ENCODE measurements around the gene RAPGEF2. TPM values are rescaled to one million over a fixed set of nuclear protein-coding genes. Genes with fewer than 3 reads are reported as not detected.

The RAPGEF2 gene
- total RNA-seq, 1 experiment from 2014 or later, result 17.6 TPM

DNA sequence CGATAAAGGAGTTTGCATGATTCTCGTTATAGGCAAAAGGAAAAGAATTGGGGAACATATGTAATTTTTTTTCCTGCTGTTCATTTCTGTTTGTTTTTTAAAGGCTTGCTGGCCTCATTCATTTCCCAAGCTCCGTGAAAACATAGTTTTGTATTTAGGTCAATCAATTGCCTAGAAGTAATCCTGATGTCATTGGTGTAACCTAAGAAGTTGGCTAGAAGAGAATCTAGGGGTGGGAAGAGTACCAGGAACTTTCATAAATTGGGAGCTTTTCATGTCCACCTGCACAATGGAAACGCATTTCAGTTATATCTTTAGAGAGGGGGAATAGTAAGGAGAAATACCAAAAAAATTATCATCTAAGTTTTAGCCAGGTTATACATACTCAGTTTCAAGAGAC, 3.8 kb downstream of the RAPGEF2 start:
- H3K27me3 ChIP-seq (ENCODE audit: control insufficient read depth, insufficient read depth, low read length), result no peaks in the 10 kb centered on the region
- ChIA-PET CTCF (no interaction called here), POLR2A (interaction anchor here (0.7 kb wide), 1 partner anchor 63 kb away, joined by 4 read pairs; no protein-coding TSS in a partner anchor)
- H3K4me3 ChIP-seq (ENCODE audit: low read depth in 2 of 2, low read length in 2 of 2), result no peak overlapping the region
- H3K9me3 ChIP-seq (ENCODE audit: control insufficient read depth, insufficient read depth, low read depth, low read length), result no peaks in the 10 kb centered on the region
- no TSS peak for BruUV-seq (replicated peaks)
- intact Hi-C loops (cut with micrococcal nuclease; ENCODE audit: unreplicated experiment) (loop anchor here (10.0 kb wide), 2 partner anchors 68 to 232 kb away; no protein-coding TSS in a partner anchor), in situ Hi-C loops (cut with HindIII; ENCODE audit: low pct_unique_long_range_greater_than_20kb, low sequenced_read_pairs) (no loop called here)
- H3K36me3 ChIP-seq (ENCODE audit: control insufficient read depth, insufficient read depth, low read length), result no peaks in the 10 kb centered on the region; the same call in 1 of the 2 replicates
- no peak for DNase-seq (ENCODE audit: low read depth, low spot score)
- no peak for ATAC-seq
- TF ChIP-seq TCF7L2 (IDR thresholded peaks at IDR 0.05; ENCODE audit: low read depth, low read length) (no peak), POLR2AphosphoS5 (IDR thresholded peaks at IDR 0.05; ENCODE audit: low read depth, low read length) (no peak), SIN3A (IDR thresholded peaks at IDR 0.05; ENCODE audit: borderline replicate concordance, insufficient read depth, low read depth, low read length) (no peak)
- TF ChIP-seq, protein P1, sequence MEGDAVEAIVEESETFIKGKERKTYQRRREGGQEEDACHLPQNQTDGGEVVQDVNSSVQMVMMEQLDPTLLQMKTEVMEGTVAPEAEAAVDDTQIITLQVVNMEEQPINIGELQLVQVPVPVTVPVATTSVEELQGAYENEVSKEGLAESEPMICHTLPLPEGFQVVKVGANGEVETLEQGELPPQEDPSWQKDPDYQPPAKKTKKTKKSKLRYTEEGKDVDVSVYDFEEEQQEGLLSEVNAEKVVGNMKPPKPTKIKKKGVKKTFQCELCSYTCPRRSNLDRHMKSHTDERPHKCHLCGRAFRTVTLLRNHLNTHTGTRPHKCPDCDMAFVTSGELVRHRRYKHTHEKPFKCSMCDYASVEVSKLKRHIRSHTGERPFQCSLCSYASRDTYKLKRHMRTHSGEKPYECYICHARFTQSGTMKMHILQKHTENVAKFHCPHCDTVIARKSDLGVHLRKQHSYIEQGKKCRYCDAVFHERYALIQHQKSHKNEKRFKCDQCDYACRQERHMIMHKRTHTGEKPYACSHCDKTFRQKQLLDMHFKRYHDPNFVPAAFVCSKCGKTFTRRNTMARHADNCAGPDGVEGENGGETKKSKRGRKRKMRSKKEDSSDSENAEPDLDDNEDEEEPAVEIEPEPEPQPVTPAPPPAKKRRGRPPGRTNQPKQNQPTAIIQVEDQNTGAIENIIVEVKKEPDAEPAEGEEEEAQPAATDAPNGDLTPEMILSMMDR (IDR thresholded peaks at IDR 0.05), result no peak
- TF ChIP-seq, protein P2, sequence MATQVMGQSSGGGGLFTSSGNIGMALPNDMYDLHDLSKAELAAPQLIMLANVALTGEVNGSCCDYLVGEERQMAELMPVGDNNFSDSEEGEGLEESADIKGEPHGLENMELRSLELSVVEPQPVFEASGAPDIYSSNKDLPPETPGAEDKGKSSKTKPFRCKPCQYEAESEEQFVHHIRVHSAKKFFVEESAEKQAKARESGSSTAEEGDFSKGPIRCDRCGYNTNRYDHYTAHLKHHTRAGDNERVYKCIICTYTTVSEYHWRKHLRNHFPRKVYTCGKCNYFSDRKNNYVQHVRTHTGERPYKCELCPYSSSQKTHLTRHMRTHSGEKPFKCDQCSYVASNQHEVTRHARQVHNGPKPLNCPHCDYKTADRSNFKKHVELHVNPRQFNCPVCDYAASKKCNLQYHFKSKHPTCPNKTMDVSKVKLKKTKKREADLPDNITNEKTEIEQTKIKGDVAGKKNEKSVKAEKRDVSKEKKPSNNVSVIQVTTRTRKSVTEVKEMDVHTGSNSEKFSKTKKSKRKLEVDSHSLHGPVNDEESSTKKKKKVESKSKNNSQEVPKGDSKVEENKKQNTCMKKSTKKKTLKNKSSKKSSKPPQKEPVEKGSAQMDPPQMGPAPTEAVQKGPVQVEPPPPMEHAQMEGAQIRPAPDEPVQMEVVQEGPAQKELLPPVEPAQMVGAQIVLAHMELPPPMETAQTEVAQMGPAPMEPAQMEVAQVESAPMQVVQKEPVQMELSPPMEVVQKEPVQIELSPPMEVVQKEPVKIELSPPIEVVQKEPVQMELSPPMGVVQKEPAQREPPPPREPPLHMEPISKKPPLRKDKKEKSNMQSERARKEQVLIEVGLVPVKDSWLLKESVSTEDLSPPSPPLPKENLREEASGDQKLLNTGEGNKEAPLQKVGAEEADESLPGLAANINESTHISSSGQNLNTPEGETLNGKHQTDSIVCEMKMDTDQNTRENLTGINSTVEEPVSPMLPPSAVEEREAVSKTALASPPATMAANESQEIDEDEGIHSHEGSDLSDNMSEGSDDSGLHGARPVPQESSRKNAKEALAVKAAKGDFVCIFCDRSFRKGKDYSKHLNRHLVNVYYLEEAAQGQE (IDR thresholded peaks at IDR 0.05; ENCODE audit: insufficient read depth in 1 of 2, low read depth in 2 of 2, low read length in 1 of 2), result no peak
- peaks cover 14% of the 10 kb centered on the region for H3K4me1 ChIP-seq (ENCODE audit: control insufficient read depth, insufficient read depth, low read length)
- H3K27ac ChIP-seq (ENCODE audit: low read length), result no peak overlapping the region

DNA sequence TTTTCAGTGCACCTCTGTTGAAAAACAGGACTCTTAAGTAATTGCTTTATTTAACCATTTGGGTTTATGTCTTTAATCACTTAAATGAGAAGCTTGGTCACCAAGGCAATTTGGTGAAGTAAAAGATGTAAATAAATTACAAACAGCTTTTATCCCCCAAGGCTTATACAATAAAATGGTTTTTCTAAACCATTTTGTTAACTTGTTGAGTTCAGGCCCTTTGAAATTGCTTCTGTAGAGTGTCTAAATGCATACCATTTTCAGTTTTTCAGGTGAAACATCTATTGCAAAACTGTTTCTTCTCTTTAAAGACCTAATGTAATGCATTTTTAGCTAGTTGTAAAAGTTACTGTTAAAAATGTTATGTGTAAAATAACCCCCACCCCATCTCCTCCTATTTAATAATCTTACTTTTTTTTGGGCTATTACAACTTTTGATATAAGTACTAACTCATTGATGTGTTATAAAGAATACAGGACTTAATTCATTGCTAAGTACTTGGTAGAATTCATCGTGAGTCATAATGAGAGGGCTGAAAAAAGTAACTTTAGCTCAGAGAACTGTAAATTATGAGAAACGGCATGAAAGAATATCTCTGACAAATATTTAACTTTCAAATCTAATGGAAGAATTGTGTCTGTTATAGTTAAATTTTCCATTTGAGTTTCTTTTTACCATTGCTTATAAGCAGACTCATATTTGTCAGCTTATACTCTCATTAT, 4.5 kb downstream of the RAPGEF2 start:
- in situ Hi-C loops (cut with HindIII; ENCODE audit: low pct_unique_long_range_greater_than_20kb, low sequenced_read_pairs), result no loop called here
- ATAC-seq (no peak), DNase-seq (ENCODE audit: low read depth, low spot score) (no peak)
- intact Hi-C loops (cut with micrococcal nuclease; ENCODE audit: unreplicated experiment), result loop anchor here (10.0 kb wide), 2 partner anchors 67 to 233 kb away; no protein-coding TSS in a partner anchor
- TF ChIP-seq SIN3A (IDR thresholded peaks at IDR 0.05; ENCODE audit: borderline replicate concordance, insufficient read depth, low read depth, low read length) (no peak), TCF7L2 (IDR thresholded peaks at IDR 0.05; ENCODE audit: low read depth, low read length) (no peak), POLR2AphosphoS5 (IDR thresholded peaks at IDR 0.05; ENCODE audit: low read depth, low read length) (no peak)
- TF ChIP-seq, protein P1 (IDR thresholded peaks at IDR 0.05), result no peak
- TF ChIP-seq, protein P2 (IDR thresholded peaks at IDR 0.05; ENCODE audit: insufficient read depth in 1 of 2, low read depth in 2 of 2, low read length in 1 of 2), result no peak
- Histone ChIP-seq H3K4me3 (ENCODE audit: low read depth in 2 of 2, low read length in 2 of 2) (no peak overlapping the region), H3K36me3 (ENCODE audit: control insufficient read depth, insufficient read depth, low read length) (no peaks in the 10 kb centered on the region; the same call in 1 of the 2 replicates), H3K27ac (ENCODE audit: low read length) (no peak overlapping the region), H3K27me3 (ENCODE audit: control insufficient read depth, insufficient read depth, low read length) (no peaks in the 10 kb centered on the region), H3K9me3 (ENCODE audit: control insufficient read depth, insufficient read depth, low read depth, low read length) (no peaks in the 10 kb centered on the region), H3K4me1 (ENCODE audit: control insufficient read depth, insufficient read depth, low read length) (peaks cover 10% of the 10 kb centered on the region)
- no TSS peak for BruUV-seq (replicated peaks)
- POLR2A ChIA-PET, result no interaction called here
- CTCF ChIA-PET, result no interaction called here

Measured in Panc1 (cell line).